Ramos (cell line): Measurements from ENCODE around the gene ZKSCAN1.

Source experiments
- in situ Hi-C: fragments of 300-500 bp; cut with MboI; formaldehyde crosslinking; loops from one replicate; pipeline ENCODE4 v1.14.3; 2022; ENCODE audit warnings: low sequenced_read_pairs; ENCODE audit not compliant: unreplicated experiment

The ZKSCAN1 gene

GRCh38 chr7:100033526-100033925 is 18.1 kb downstream of the ZKSCAN1 start:
- in situ Hi-C loops: no loop called here

GRCh38 chr7:100034871-100035510 is 19.6 kb downstream of the ZKSCAN1 start:
- in situ Hi-C loops: no loop called here

GRCh38 chr7:100035876-100036275 is 20.5 kb downstream of the ZKSCAN1 start:
- in situ Hi-C loops: no loop called here

- in situ Hi-C loops: no loop called here
These were observed 22.9 kb downstream of the ZKSCAN1 start for GRCh38 chr7:100038326-100038725.

- in situ Hi-C loops: no loop called here
These were observed 25.2 kb downstream of the ZKSCAN1 start for GRCh38 chr7:100040575-100040974.

- in situ Hi-C loops: loop anchor here (5.0 kb wide), 1 partner anchor 57 kb away; no protein-coding TSS in a partner anchor
These were observed 29.3 kb downstream of the ZKSCAN1 start for GRCh38 chr7:100044718-100045117.

- in situ Hi-C loops: loop anchor here (5.0 kb wide), 1 partner anchor 61 kb away; no protein-coding TSS in a partner anchor
These were observed 33.3 kb downstream of the ZKSCAN1 start for GRCh38 chr7:100048680-100049079.

GRCh38 chr7:100049441-100050291 is 34.3 kb downstream of the ZKSCAN1 start, which contains the start of gene ZSCAN21:
TSS of gene ZSCAN21 (plus strand) at chr7:100049774. CDS start at chr7:100057007, 7,233 bp downstream.
- in situ Hi-C loops: loop anchor here (5.0 to 10.0 kb wide), 2 partner anchors 62 to 135 kb away; partner anchors contain the start of gene TRIM4

GRCh38 chr7:100051611-100052010 is 36.2 kb downstream of the ZKSCAN1 start:
- in situ Hi-C loops: loop anchor here (10.0 kb wide), 1 partner anchor 137 kb away; the partner anchor contains the start of gene TRIM4

GRCh38 chr7:100053215-100053614 is 37.8 kb downstream of the ZKSCAN1 start:
- in situ Hi-C loops: loop anchor here (10.0 kb wide), 1 partner anchor 138 kb away; the partner anchor contains the start of gene TRIM4

- in situ Hi-C loops: loop anchor here (10.0 kb wide), 1 partner anchor 142 kb away; the partner anchor contains the start of gene TRIM4
These were observed 41.6 kb downstream of the ZKSCAN1 start for GRCh38 chr7:100057006-100057405.

GRCh38 chr7:100059251-100059739 is 43.9 kb downstream of the ZKSCAN1 start:
- in situ Hi-C loops: loop anchor here (10.0 kb wide), 1 partner anchor 144 kb away; the partner anchor contains the start of gene TRIM4

GRCh38 chr7:100061518-100062193 is 46.3 kb downstream of the ZKSCAN1 start:
- in situ Hi-C loops: no loop called here

- in situ Hi-C loops: no loop called here
These were observed 48.0 kb downstream of the ZKSCAN1 start for GRCh38 chr7:100063376-100063775.

GRCh38 chr7:100064162-100064561 is 48.8 kb downstream of the ZKSCAN1 start:
- in situ Hi-C loops: no loop called here

GRCh38 chr7:100065452-100066186 is 50.2 kb downstream of the ZKSCAN1 start:
- in situ Hi-C loops: no loop called here

GRCh38 chr7:100066953-100067352 is 51.6 kb downstream of the ZKSCAN1 start:
- in situ Hi-C loops: no loop called here

- in situ Hi-C loops: no loop called here
These were observed 54.6 kb downstream of the ZKSCAN1 start for GRCh38 chr7:100069991-100070390.

GRCh38 chr7:100071018-100071723 is 55.8 kb downstream of the ZKSCAN1 start:
- in situ Hi-C loops: no loop called here
